D721Med (cell line): ENCODE measurements around the gene PBRM1.

Experiments used
- DNase-seq: peaks from one replicate; pipeline ENCODE4 v3.0.0; 2011; ENCODE audit warnings: low spot score; ENCODE audit not compliant: insufficient read length
- FAIRE-seq: peaks from 2 replicates; lab custom pipeline; 2011; peaks lifted over from hg19 to GRCh38; lab: Jason Lieb, UNC
- TF ChIP-seq, protein P1 (sequence below): IDR thresholded peaks from 2 replicates; pipeline ENCODE4 v1.5.1; 2012; ENCODE audit warnings: mild to moderate bottlenecking, control low read depth; ENCODE audit not compliant: insufficient read depth; ENCODE audit errors: missing control alignments

The PBRM1 gene

DNA sequence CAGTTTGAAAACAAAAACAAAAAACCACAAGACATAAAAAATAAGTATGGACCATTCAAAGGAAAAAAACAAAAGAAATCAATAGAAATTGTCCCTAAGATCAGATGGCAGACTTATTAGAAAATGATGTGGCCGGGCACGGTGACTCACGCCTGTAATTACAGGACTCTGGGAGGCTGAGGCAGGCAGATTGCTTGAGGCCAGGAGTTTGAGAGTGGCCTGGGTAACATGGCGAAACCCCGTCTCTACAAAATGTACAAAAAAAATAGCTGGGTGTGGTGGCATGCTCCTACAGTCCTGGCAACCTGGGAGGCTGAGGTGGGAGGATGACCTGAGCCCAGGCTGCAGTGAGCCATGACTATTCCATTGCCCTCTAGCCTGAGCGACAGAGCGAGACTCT, 36.8 kb upstream of the PBRM1 start:
- TF ChIP-seq, protein P1, sequence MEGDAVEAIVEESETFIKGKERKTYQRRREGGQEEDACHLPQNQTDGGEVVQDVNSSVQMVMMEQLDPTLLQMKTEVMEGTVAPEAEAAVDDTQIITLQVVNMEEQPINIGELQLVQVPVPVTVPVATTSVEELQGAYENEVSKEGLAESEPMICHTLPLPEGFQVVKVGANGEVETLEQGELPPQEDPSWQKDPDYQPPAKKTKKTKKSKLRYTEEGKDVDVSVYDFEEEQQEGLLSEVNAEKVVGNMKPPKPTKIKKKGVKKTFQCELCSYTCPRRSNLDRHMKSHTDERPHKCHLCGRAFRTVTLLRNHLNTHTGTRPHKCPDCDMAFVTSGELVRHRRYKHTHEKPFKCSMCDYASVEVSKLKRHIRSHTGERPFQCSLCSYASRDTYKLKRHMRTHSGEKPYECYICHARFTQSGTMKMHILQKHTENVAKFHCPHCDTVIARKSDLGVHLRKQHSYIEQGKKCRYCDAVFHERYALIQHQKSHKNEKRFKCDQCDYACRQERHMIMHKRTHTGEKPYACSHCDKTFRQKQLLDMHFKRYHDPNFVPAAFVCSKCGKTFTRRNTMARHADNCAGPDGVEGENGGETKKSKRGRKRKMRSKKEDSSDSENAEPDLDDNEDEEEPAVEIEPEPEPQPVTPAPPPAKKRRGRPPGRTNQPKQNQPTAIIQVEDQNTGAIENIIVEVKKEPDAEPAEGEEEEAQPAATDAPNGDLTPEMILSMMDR = no peak
- FAIRE-seq = no peak
- no peak for DNase-seq

DNA sequence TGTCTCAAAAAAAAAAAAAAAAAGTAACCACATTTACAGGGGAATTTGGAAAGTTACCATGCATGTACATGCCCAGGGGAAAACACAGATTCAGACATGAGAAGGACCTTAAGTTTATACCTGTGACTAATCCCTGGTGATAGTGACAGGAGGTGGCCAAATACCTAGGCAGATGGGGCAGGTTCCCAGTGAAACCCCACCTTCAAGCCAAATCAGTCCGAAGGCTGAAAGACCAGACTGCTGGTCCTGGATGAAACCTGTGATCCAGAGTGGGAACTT, 36.0 kb upstream of the PBRM1 start:
- no peak for DNase-seq
- TF ChIP-seq, protein P1 = no peak
- no peak for FAIRE-seq

DNA sequence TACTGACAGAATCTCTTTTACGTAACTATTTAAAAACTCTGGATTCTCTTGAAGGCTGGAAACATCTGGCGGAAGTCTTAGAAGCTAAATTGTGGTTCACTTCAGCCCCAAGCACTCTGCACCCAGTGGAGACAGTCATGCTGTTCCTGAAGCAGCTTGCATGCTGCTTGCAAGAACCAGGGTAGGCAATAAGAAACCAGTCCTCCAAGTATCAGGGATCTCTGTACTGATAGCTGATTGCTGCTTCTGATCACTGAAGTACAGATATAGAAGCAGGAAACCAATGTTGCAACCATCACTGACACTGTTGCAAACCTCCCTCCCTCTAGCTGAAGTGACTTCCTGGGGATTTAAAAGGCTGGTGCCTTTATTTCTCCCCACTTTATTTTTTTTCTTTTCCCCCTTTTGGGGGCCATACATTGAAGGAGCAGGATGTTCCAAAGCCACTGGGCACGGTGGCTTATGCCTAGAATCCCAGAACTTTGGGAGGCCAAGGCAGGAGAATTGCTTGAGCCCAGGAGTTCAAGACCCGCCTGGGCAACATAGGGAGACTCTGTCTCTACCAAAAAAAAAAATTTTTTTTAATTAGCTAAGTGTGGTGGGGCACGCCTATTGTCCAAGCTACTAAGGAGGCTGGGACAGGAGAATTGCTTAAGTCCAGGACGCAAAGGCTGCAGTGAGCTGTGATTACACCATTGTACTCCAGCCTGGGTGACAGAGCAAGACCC, 35.5 kb upstream of the PBRM1 start:
- no peak for DNase-seq
- no peak for FAIRE-seq
- TF ChIP-seq, protein P1 = no peak

DNA sequence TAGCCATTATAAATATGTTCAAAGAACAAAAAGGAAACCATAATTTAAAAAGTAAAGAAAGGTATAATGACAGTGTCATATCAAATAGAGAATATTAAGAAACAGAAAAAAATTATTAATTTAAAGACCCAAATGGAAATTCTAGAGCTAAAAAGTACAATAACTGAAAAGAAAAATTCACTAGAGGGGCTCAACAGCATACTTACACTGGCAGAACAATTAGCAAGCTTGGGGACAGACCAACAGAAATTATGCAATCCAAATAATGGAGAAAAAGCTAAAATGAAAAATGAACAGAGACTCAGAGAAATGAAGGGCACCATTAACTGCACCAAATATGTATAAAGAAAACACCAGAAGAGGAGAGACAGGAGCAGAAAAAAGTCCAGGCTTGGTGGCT, 33.9 kb upstream of the PBRM1 start:
- DNase-seq (no peak), FAIRE-seq (no peak)
- TF ChIP-seq, protein P1 = no peak

DNA sequence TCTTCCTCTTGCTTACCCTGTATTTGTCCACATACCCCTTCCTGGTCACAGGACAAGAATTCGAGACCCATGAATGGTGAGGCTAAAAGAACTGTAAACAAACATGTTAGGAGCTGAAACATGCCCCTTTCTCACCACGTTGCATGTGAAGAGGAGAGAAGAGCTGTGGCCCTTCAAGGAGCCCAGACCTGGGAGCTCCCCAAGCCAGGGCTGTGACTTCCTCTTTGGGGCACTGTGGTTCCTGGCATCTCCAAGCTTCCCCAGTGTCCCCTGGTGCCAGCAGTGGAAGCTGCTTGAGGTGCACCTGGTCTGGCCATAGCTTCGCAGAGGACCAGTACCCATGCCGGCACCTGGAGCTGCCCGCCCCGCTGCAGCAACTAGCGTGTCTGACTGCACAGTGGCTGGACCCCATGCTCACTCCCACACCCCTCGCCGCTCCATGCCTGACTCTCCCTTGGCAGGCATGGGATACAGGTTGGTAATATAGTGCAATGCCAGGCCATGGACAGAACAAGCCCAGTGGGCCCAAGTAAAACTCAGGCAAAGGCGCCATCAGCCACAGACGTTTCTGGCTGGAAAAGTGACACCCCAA, 30.1 kb upstream of the PBRM1 start:
- FAIRE-seq = no peak
- TF ChIP-seq, protein P1 = no peak

DNA sequence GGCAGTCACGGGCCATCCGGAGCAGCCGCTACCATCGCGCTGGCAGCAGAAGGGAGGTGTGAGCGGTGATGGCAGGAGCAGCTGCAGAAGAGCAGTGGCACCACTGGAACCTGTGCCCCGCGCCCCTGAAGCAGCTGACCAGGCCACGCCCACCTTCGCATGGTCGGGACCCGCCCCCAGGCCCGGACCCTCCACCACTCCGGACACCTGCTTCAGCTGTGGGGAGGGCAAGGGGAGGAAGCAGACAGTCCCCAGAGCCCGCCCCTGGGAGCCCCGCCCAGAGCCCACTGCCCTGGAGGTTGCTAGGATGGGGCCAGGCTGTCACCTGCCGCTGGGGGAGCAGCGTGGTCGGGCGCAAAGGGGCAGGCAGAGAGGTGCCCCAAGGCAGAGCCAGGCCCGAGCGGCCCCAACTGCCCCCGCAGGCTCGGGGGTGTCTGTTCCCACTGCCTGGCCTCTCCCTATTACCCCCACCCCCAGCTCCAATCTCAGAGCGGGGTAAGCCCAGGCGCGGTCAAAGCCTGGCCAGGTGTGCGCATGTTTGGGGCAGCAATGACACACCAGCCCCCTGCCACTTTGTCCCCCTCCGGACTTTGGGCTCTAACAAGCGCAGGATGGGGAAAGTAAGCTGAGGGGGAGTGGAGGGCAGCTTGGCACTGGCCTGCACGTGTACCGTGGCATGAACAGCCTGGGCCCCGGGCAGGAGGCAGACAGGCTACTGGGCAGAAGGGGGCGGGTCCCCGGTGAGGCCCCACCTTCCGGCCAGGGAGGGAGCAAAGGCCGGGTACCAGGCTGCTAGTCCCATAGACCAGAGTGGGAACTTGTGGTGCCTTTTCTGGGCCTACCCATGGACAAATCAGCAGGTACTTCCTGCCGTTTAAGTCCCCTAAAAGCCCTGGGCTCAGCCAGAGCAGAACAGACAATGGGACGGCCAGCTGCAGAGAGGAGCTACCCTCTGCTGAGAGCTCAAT, 28.9 kb upstream of the PBRM1 start:
- no peak for DNase-seq
- no peak for FAIRE-seq
- TF ChIP-seq, protein P1 = no peak

More for the DNA sequence above, 30.1 kb upstream of the PBRM1 start:
- no peak for DNase-seq
